Inflammatory macrophage treated with lipopolysaccharide for 1 hour (primary cell): ENCODE results near the gene PANK2.
"Not testable (repeated sequence)": the region's sequence is repeated elsewhere in the genome, so short reads cannot be mapped to it uniquely, and the experiment has no call there.

ENCODE experiments used
- DNase-seq, 2 donors: peaks; one replicate each; pipeline ENCODE4 v3.0.0-alpha.2; 2020 to 2022

PANK2 gene

GRCh38 chr20:3929713-3930060 is 40.5 kb downstream of the PANK2 start:
- DNase-seq = peak; percentile 40 to 67

GRCh38 chr20:3930265-3931206 is 41.3 kb downstream of the PANK2 start:
- no peak for DNase-seq

GRCh38 chr20:3931664-3932063 is 42.5 kb downstream of the PANK2 start:
- no peak for DNase-seq

GRCh38 chr20:3932277-3932676 is 43.1 kb downstream of the PANK2 start:
- DNase-seq = no peak

- peak; percentile 43 to 45 for DNase-seq
These were observed 43.5 kb downstream of the PANK2 start for GRCh38 chr20:3932681-3933080.

- DNase-seq = peak; percentile 23 to 49
These were observed 44.0 kb downstream of the PANK2 start for GRCh38 chr20:3933218-3933617.

- no peak for DNase-seq
These were observed 45.4 kb downstream of the PANK2 start for GRCh38 chr20:3934624-3935023.

- DNase-seq = no peak
These were observed 46.2 kb downstream of the PANK2 start for GRCh38 chr20:3935295-3935955.

- no peak for DNase-seq
These were observed 46.8 kb downstream of the PANK2 start for GRCh38 chr20:3935956-3936340.

GRCh38 chr20:3937618-3938017 is 48.4 kb downstream of the PANK2 start:
- DNase-seq = no peak

GRCh38 chr20:3940905-3941304 is 51.7 kb downstream of the PANK2 start:
- DNase-seq = no peak

GRCh38 chr20:3946666-3947065 is 57.5 kb downstream of the PANK2 start:
- DNase-seq = not testable (repeated sequence)

- no peak for DNase-seq
These were observed 75.5 kb downstream of the PANK2 start for GRCh38 chr20:3964719-3965118.

GRCh38 chr20:3966571-3966970 is 77.4 kb downstream of the PANK2 start:
- DNase-seq = no peak

- DNase-seq = no peak
These were observed 80.8 kb downstream of the PANK2 start for GRCh38 chr20:3970016-3970415.

GRCh38 chr20:3971145-3971544 is 82.0 kb downstream of the PANK2 start:
- DNase-seq = no peak

- no peak for DNase-seq
These were observed 83.0 kb downstream of the PANK2 start for GRCh38 chr20:3972161-3972560.

- DNase-seq = not testable (repeated sequence)
These were observed 83.4 kb downstream of the PANK2 start for GRCh38 chr20:3972631-3973030.

- no peak for DNase-seq
These were observed 84.5 kb downstream of the PANK2 start for GRCh38 chr20:3973705-3974104.

GRCh38 chr20:3976511-3976910 is 87.3 kb downstream of the PANK2 start:
- no peak for DNase-seq
